Upper lobe of left lung (tissue), 6 donors: ENCODE measurements around the gene PLXNB2. TPM values are rescaled to one million over a fixed set of nuclear protein-coding genes. Genes with fewer than 3 reads are reported as not detected.

ENCODE experiments used
- ATAC-seq, 2 donors: fragments of 200-7000 bp; cut with Tn5 transposase; one replicate each; pipeline ENCODE4 v1.9.1; 2022; ENCODE audit warnings: mild to moderate bottlenecking in 2 of 2, moderate library complexity in 2 of 2; ENCODE audit not compliant: low FRiP score in 2 of 2
- DNase-seq, 2 donors: peaks; one replicate each; pipeline ENCODE4 v3.0.0-alpha.2; 2019 to 2020
- H3K27ac ChIP-seq, 4 donors: fragments of 200-600 bp; sonication (generic); one replicate each; pipeline ENCODE4 v1.5.1; 2016 to 2019
- H3K27me3 ChIP-seq, 4 donors: fragments of 200-600 bp; sonication (generic); one replicate each; pipeline ENCODE4 v1.5.1; 2017 to 2019
- H3K36me3 ChIP-seq, 4 donors: fragments of 200-600 bp; sonication (generic); one replicate each; pipeline ENCODE4 v1.5.1; 2016 to 2019
- H3K4me1 ChIP-seq, 4 donors: fragments of 200-600 bp; sonication (generic); one replicate each; pipeline ENCODE4 v1.5.1; 2018 to 2019
- H3K4me3 ChIP-seq, 4 donors: fragments of 200-600 bp; sonication (generic); one replicate each; pipeline ENCODE4 v1.5.1; 2017 to 2019; ENCODE audit warnings: mild to moderate bottlenecking in 2 of 4, moderate library complexity in 1 of 4
- H3K9me3 ChIP-seq, 4 donors: fragments of 200-600 bp; sonication (generic); one replicate each; pipeline ENCODE4 v1.5.1; 2018 to 2019
- EP300 ChIP-seq, 4 donors: sonication (generic); formaldehyde crosslinking; IDR thresholded peaks; one replicate each; pipeline ENCODE4 v1.5.1; 2017; ENCODE audit warnings: antibody characterized with exemption in 4 of 4, control low read depth in 2 of 4
- POLR2A ChIP-seq, 4 donors: fragments of 450-650 bp; IDR thresholded peaks; one replicate each; pipeline ENCODE4 v1.5.1; 2016 to 2017; ENCODE audit warnings: antibody characterized with exemption in 4 of 4, mild to moderate bottlenecking in 2 of 4
- POLR2AphosphoS5 ChIP-seq, 2 donors: sonication (generic); formaldehyde crosslinking; IDR thresholded peaks; one replicate each; pipeline ENCODE4 v1.5.1; 2017; ENCODE audit warnings: antibody characterized with exemption in 2 of 2
- WGBS, 2 donors: methylation state at CpG; one replicate each; pipeline ENCODE4 v1.1.5; 2017 to 2018; 5-methylcytosine and 5-hydroxymethylcytosine counted together
- total RNA-seq, 6 donors: library from RNA; depleted of rRNA in 4 of 6; stranded (reverse); fragments of >200 nt in 4 of 6; gene quantifications; one replicate each; pipeline versions ENCODE4 v1.1.0 to v1.2.1, GENCODE V29; 2016 to 2021
- TF ChIP-seq, protein P1 (sequence below), 6 experiments: fragments of 450-650 bp in 4 of 6; fragments of 200-600 bp in 2 of 6; sonication (generic) in 2 of 6; IDR thresholded peaks; one replicate each; pipeline ENCODE4 v1.5.1; 2016 to 2019; ENCODE audit warnings: antibody characterized with exemption in 6 of 6
- donor health status: DM: no; HTN: no; CAD: no; lungs with moderate emphysema.
- donor health status: DM: no; HTN: yes; CAD: no; lungs with severe emphysema.

The PLXNB2 gene
- total RNA-seq, 6 donors from 2014 or later: 218 to 407 (median 313) TPM

DNA sequence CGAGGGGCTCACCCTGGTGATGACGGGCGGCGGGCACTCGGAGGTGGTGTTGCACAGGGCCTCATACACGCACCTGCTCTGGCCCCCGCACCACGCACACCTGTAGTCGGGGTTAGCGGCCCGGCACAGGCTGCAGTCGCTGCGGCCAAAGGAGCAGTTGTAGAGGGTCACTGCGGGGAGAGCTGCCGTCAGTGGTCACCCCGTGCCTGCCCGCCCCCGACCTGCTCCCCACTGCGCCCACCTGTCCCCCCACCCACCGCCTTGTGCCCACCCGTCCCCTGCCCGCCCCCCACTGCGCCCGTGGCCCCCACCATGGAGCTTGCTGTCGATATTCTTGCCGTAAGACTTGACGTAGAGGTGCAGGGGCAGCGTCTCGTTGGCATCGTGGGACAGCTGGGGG is 23.6 kb downstream of the PLXNB2 start:
- Histone ChIP-seq H3K36me3 (peaks cover 34 to 97% (median 92%) of the 10 kb centered on the region in 4 donors), H3K4me3 (no peak overlapping the region), H3K27ac (peak overlapping the region in 2 of 4 donors; percentile 74 to 84), H3K4me1 (peaks cover 2 to 42% (median 19%) of the 10 kb centered on the region in 4 donors), H3K9me3 (no peaks in the 10 kb centered on the region), H3K27me3 (no peaks in the 10 kb centered on the region)
- no peak for DNase-seq
- ATAC-seq: no peak
- TF ChIP-seq, protein P1, sequence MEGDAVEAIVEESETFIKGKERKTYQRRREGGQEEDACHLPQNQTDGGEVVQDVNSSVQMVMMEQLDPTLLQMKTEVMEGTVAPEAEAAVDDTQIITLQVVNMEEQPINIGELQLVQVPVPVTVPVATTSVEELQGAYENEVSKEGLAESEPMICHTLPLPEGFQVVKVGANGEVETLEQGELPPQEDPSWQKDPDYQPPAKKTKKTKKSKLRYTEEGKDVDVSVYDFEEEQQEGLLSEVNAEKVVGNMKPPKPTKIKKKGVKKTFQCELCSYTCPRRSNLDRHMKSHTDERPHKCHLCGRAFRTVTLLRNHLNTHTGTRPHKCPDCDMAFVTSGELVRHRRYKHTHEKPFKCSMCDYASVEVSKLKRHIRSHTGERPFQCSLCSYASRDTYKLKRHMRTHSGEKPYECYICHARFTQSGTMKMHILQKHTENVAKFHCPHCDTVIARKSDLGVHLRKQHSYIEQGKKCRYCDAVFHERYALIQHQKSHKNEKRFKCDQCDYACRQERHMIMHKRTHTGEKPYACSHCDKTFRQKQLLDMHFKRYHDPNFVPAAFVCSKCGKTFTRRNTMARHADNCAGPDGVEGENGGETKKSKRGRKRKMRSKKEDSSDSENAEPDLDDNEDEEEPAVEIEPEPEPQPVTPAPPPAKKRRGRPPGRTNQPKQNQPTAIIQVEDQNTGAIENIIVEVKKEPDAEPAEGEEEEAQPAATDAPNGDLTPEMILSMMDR (IDR thresholded peaks at IDR 0.05): no peak
- TF ChIP-seq POLR2A (IDR thresholded peaks at IDR 0.05) (no peak), POLR2AphosphoS5 (IDR thresholded peaks at IDR 0.05) (no peak), EP300 (IDR thresholded peaks at IDR 0.05) (no peak)
- WGBS, 2 donors: 90 to 93% methylated on average over 6 to 20 of the region's 30 CpGs

DNA sequence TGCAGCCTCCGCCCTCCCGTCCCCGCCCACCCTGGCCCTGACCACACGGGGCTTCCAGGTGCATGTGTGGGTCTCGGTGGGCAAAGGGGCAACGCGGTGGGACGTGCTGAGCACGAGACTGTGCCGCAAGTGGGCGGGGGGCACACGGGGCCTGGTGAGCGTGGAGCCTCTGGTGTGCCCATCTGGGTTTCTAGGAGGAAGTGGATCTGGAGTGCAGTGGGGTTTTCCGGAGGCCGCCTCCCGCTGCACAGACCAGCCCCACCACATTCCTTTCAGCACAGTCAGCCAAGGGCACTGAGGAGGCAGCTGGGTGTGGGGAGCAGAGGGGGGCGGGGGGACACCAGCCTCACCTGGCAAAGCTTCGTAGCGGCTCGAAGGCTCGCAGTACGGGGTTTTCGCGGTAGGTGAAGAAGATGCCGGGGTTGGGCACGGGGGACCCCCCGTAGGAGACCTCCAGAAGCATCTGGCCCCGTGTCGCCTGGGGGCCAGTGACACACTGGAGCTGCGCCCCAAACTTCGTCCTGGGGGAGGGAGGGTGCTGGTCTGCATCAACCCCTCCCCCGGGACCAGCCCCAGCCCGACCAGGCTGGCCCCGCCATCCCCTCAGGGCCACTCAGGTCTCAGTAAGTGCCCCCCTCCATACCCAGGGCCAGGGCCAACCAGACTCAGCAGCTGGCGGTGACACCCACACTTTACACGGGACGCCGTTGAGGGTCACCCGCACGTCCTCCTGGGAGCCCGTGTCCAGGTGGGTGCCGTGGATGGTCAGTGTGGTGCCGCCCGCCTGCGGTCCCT is 24.9 kb downstream of the PLXNB2 start:
- peaks cover 32 to 97% (median 92%) of the 10 kb centered on the region in 4 donors for H3K36me3 ChIP-seq
- 67 to 74% methylated on average over 13 to 37 of the region's 45 CpGs for WGBS, 2 donors
- no peaks in the 10 kb centered on the region for H3K27me3 ChIP-seq
- DNase-seq (peak in 1 of 2 donors; percentile 89), ATAC-seq (peak; percentile 34 to 89)
- TF ChIP-seq POLR2A (IDR thresholded peaks at IDR 0.05) (peak in 1 of 4 donors; percentile 20), EP300 (IDR thresholded peaks at IDR 0.05) (peak in 1 of 4 donors; percentile 81), POLR2AphosphoS5 (IDR thresholded peaks at IDR 0.05) (peak; percentile 14 to 42)
- TF ChIP-seq, protein P1 (IDR thresholded peaks at IDR 0.05): no peak
- peak overlapping the region; percentile 72 to 84 (median 78) for H3K27ac ChIP-seq
- peak overlapping the region in 2 of 4 donors; percentile 3 for H3K4me3 ChIP-seq
- H3K4me1 ChIP-seq: peaks cover 2 to 42% (median 19%) of the 10 kb centered on the region in 4 donors
- no peaks in the 10 kb centered on the region for H3K9me3 ChIP-seq

DNA sequence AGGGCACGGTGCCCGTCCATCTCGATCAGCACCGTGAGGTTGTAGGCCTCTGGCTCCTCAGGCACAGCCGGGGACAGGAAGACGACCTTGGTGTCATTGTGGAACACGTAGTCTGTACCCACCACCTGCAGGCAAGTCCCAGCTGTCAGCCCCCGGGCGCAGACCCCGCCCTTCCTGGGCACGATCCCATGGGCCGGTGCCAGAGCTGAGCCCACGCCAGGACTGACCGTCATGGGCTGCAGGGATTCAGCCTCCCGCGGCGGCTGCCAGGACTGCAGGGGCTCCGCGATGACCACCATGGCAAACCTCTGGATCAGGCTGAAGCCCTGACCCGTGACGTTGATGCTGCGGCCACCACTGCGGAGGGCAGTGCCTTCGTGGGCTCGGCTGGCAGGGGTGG is 25.5 kb downstream of the PLXNB2 start:
- peak overlapping the region; percentile 15 to 84 (median 78) for H3K27ac ChIP-seq
- 55 to 59% methylated on average over 2 to 15 of the region's 25 CpGs for WGBS, 2 donors
- H3K36me3 ChIP-seq: peaks cover 33 to 97% (median 91%) of the 10 kb centered on the region in 4 donors
- peak overlapping the region in 1 of 4 donors; percentile 3 for H3K4me3 ChIP-seq
- ATAC-seq (no peak), DNase-seq (peak in 1 of 2 donors; percentile 86)
- H3K9me3 ChIP-seq: no peaks in the 10 kb centered on the region
- no peaks in the 10 kb centered on the region for H3K27me3 ChIP-seq
- peaks cover 2 to 42% (median 19%) of the 10 kb centered on the region in 4 donors for H3K4me1 ChIP-seq
- TF ChIP-seq EP300 (IDR thresholded peaks at IDR 0.05): no peak
- TF ChIP-seq, protein P1 (IDR thresholded peaks at IDR 0.05): peak in 1 of 6 experiments; percentile 42

DNA sequence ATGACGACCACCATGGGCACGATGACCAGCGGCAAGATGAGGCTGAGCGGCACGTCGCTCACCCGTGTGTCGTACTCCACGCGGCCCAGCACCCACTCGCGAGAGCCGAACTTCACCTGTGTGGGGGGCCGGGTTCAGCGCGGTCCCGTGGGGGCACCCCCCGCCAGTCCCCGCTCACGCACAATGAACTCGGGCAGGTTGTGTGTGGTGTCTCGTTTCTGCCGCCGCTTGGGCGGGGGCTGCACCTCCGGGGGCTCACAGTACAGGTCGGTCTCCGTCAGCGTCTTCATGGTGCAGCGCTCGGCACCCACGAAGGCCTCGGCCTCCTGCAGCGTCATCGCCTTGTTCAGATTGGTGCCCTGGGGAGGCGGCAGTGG is 26.1 kb downstream of the PLXNB2 start:
- H3K27ac ChIP-seq: peak overlapping the region; percentile 15 to 84 (median 78)
- ATAC-seq (no peak), DNase-seq (no peak)
- H3K4me3 ChIP-seq: no peak overlapping the region
- WGBS, 2 donors: 93 to 97% methylated on average over 12 to 36 of the region's 36 CpGs
- H3K36me3 ChIP-seq: peaks cover 32 to 97% (median 90%) of the 10 kb centered on the region in 4 donors
- H3K4me1 ChIP-seq: peaks cover 2 to 44% (median 19%) of the 10 kb centered on the region in 4 donors
- no peaks in the 10 kb centered on the region for H3K27me3 ChIP-seq
- no peaks in the 10 kb centered on the region for H3K9me3 ChIP-seq
- TF ChIP-seq POLR2A (IDR thresholded peaks at IDR 0.05): no peak
- TF ChIP-seq, protein P1 (IDR thresholded peaks at IDR 0.05): no peak
- no peak for TF ChIP-seq POLR2AphosphoS5 (IDR thresholded peaks at IDR 0.05)
- no peak for TF ChIP-seq EP300 (IDR thresholded peaks at IDR 0.05)
